ENCODE results near the gene SP2. TPM values are rescaled to one million over a fixed set of nuclear protein-coding genes. Genes with fewer than 3 reads are reported as not detected.

Gene SP2
- total RNA-seq, 1 donor from 2014 or later: 19.4 TPM

DNA sequence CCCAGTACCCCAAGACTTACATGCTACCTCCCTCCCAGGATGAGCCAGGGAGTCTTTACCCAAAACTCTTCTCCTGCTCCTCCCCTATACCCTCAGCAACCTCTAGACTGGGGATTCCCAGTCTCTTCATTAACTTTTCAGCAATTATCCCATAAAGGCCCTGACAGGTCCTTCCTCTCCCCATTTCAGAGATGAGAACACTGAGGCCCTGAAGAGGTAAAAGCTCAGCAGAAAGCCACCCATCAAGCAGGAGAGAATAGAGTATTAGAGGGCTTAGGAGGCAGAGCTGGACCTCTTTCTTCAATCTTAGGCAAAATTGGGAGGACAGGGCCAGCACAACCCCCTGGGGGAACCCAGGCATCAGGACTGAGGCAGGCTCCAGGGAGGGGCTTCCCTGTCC lies 39.2 kb upstream of the SP2 start:
- Histone ChIP-seq H3K4me3 (no peak overlapping the region), H3K27ac (peak overlapping the region; percentile 58), H3K4me1 (peaks cover 5% of the 10 kb centered on the region), H3K9me3 (no peaks in the 10 kb centered on the region), H3K36me3 (no peaks in the 10 kb centered on the region), H3K27me3 (ENCODE audit: low read depth) (peaks cover 38% of the 10 kb centered on the region)
- intact Hi-C loops (cut with DNase I): no loop called here
- no peak for DNase-seq
- TF ChIP-seq, protein P1, sequence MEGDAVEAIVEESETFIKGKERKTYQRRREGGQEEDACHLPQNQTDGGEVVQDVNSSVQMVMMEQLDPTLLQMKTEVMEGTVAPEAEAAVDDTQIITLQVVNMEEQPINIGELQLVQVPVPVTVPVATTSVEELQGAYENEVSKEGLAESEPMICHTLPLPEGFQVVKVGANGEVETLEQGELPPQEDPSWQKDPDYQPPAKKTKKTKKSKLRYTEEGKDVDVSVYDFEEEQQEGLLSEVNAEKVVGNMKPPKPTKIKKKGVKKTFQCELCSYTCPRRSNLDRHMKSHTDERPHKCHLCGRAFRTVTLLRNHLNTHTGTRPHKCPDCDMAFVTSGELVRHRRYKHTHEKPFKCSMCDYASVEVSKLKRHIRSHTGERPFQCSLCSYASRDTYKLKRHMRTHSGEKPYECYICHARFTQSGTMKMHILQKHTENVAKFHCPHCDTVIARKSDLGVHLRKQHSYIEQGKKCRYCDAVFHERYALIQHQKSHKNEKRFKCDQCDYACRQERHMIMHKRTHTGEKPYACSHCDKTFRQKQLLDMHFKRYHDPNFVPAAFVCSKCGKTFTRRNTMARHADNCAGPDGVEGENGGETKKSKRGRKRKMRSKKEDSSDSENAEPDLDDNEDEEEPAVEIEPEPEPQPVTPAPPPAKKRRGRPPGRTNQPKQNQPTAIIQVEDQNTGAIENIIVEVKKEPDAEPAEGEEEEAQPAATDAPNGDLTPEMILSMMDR (IDR thresholded peaks at IDR 0.05): no peak
- ATAC-seq: no peak

DNA sequence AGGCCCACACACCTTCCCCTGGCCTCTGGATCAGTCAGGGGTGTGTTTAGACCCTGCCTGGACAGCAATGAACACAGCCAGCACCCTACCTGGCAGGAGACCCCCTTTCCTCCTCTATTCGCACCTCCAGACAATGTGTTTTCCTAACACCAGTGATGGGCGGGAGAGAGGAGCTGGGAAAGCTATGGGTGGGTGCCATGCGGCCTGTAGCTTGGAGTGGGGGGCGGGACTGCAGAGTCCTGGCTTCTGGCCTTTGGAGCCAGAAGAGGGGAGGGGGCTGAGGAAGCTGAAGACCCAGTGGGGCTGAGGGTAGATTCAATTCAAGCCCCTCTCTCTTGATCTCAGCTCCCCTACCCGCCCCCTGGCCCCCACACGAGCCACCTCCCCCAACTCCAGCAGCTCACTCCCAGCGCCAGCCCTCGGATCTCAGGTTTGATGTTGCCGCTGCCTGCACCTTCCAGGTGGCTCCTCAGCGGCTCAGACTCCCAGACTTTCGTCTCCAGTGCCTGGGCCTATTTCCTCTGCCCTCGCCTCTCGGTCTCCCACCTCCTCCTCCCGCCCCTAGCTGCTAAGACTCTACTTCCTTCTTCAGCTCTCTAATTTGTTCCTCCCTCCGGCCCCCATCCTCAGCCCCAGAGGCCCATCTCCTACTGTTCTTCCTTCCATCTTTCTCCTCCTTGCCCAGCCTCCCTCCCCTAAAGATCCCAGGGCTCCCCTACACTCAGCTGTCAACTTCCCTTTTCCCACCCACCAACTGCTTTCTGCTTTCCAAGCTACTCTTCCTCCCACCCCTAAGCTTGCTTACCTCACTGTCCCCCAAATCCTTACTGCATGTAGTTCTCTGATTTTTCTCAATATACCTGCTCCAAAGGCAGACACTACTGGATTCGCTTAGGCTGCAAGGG lies 38.2 kb upstream of the SP2 start:
- H3K27me3 ChIP-seq (ENCODE audit: low read depth): peaks cover 28% of the 10 kb centered on the region
- peaks cover 5% of the 10 kb centered on the region for H3K4me1 ChIP-seq
- intact Hi-C loops (cut with DNase I): no loop called here

DNA sequence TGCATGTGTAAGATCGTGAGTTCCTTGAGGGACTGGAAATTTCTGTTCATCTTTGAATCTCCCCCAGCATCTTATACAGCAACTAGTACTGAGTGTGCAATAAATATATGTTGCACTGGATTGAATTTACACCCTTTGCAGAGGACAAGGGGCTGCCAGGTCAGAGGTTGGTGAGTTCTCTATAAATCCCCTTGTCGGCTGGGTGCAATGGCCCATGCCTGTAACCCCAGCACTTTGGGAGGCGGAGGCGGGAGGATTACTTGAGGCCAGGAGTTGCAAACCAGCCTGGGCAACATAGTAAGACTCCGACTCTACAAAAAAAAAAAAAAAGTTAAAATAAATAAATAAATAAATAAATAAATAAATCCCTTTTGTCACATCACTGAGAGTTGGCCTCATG lies 35.6 kb upstream of the SP2 start:
- DNase-seq (no peak), ATAC-seq (no peak)
- TF ChIP-seq, protein P1 (IDR thresholded peaks at IDR 0.05): no peak
- H3K36me3 ChIP-seq: no peaks in the 10 kb centered on the region
- H3K4me3 ChIP-seq: no peak overlapping the region
- H3K9me3 ChIP-seq: no peaks in the 10 kb centered on the region
- H3K27ac ChIP-seq: no peak overlapping the region
- H3K4me1 ChIP-seq: peaks cover 8% of the 10 kb centered on the region
- intact Hi-C loops (cut with DNase I): no loop called here
- peaks cover 4% of the 10 kb centered on the region for H3K27me3 ChIP-seq (ENCODE audit: low read depth)

More for the DNA sequence above, 38.2 kb upstream of the SP2 start:
- no peak overlapping the region for H3K27ac ChIP-seq
- no peak overlapping the region for H3K4me3 ChIP-seq
- no peaks in the 10 kb centered on the region for H3K9me3 ChIP-seq
- H3K36me3 ChIP-seq: no peaks in the 10 kb centered on the region
- ATAC-seq: no peak
- no peak for DNase-seq
- TF ChIP-seq, protein P1 (IDR thresholded peaks at IDR 0.05): no peak

DNA sequence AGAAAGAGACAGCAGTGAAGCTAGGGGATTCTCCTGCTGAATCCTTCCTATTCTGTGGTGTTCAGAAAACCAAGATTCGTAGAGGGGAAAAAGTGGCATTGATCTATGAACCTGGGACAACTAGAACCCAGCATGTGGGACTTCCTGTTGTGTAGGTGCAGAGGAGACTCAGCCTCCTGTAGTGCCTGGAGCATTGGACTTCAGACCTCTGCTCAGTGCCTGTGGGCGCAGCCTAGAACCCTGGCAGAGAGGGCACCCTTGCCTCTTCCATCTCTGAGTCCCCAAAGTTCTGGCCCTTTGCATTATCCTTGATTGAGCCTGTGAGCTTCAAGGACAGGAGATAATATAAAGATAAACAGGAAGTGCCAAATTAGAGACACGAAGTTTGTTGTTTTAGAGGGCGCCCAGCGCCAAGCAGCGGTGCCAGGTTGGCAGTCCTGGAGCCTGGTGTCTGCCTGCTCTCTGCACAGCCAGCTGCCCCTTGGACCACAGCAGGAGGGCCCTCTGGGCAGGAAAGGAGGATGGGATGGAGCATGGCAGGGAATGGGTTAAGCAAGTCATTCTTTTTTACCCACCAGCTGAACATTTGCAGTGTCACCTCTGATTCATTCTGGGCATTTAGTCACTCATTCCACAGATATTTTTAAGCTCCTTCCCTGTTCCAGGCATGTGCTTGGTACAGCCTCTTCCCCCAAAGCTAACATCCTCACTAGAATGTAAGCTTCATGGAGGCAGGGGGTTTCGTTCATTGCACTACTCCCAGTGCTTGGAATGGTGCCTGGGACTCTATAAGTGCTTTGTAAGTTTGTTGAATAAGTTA lies 33.2 kb upstream of the SP2 start:
- H3K27me3 ChIP-seq (ENCODE audit: low read depth): no peaks in the 10 kb centered on the region
- intact Hi-C loops (cut with DNase I): no loop called here
- H3K9me3 ChIP-seq: no peaks in the 10 kb centered on the region
- DNase-seq (no peak), ATAC-seq (peak in 1 of 2 donors; percentile 7)
- H3K4me3 ChIP-seq: no peak overlapping the region
- no peak overlapping the region for H3K27ac ChIP-seq
- TF ChIP-seq, protein P1 (IDR thresholded peaks at IDR 0.05): no peak
- H3K4me1 ChIP-seq: peaks cover 8% of the 10 kb centered on the region
- H3K36me3 ChIP-seq: no peaks in the 10 kb centered on the region

DNA sequence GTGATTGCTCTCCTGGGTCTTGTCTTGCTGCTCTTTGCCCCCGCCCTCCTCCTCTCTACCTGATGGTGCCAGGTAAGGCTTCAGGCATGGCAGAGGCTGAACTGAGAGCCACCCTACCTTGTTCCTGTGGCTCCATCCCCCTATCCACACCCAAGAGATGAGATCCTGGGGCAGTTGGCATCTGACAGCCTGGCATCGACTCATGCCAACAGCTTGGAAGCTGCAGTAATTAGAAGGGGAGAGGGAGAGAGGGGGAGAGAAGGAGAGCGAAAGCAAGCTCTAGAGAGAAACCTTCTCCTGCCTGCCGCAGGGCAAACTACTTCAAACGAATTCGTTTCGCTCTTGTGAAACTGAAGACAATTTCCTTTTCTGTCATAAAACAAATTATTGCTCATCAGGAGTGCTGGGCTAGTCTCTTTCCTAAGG lies 31.2 kb upstream of the SP2 start:
- intact Hi-C loops (cut with DNase I): no loop called here
- H3K9me3 ChIP-seq: no peaks in the 10 kb centered on the region
- TF ChIP-seq, protein P1 (IDR thresholded peaks at IDR 0.05): no peak
- peaks cover 8% of the 10 kb centered on the region for H3K4me1 ChIP-seq
- ATAC-seq (no peak), DNase-seq (no peak)
- no peaks in the 10 kb centered on the region for H3K27me3 ChIP-seq (ENCODE audit: low read depth)
- H3K36me3 ChIP-seq: no peaks in the 10 kb centered on the region
- no peak overlapping the region for H3K27ac ChIP-seq
- no peak overlapping the region for H3K4me3 ChIP-seq

All from lower lobe of right lung (tissue), 2 donors.